SK-N-MC (cell line): Measurements from ENCODE around the gene SLC1A5.

Experiments
- EZH2 ChIP-seq: fragments of 200-600 bp; sonication (generic); IDR thresholded peaks from one replicate; pipeline ENCODE4 v1.6.1; 2017; ENCODE audit warnings: antibody characterized with exemption
- FOXP2 ChIP-seq: optimal IDR thresholded peaks from 2 replicates; pipeline ENCODE3; 2011; ENCODE audit warnings: mild to moderate bottlenecking, moderate library complexity; ENCODE audit not compliant: insufficient read depth; ENCODE audit errors: extremely low read length, control extremely low read depth
- POLR2AphosphoS5 ChIP-seq: IDR thresholded peaks from 2 replicates; pipeline ENCODE4 v1.6.1; 2012; ENCODE audit warnings: mild to moderate bottlenecking, low read depth, low read length, borderline replicate concordance

DNA sequence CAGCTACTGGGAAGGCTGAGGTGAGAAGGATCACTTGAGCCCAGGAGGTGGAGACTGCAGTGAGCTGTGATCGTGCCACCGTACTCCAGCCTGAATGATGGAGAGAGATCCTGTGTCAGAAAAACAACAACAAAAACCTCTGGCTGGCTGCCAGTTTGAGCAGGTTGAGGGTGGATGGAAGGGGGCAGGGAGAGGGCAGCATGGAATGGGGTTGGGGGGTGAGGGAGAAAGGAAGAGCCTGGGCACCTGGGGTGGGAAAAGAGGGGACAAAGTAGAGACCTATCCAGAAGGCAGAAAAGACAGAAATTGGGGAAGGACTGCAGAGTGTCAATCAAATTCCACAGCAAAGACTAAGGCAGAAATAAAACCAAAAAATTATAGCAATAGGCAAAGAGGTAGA, 4.7 kb downstream of the SLC1A5 start:
- TF ChIP-seq POLR2AphosphoS5 (no peak), EZH2 (no peak), FOXP2 (no peak)
